GM12874 (cell line): ENCODE results near the gene DARS2.

ENCODE experiments used
- TF ChIP-seq, protein P1 (sequence below): IDR thresholded peaks from 2 replicates; pipeline ENCODE4 v1.5.1; 2011; ENCODE audit warnings: low read depth, mild to moderate bottlenecking, control low read depth, low read length, moderate library complexity; ENCODE audit not compliant: insufficient read depth

Gene DARS2

DNA sequence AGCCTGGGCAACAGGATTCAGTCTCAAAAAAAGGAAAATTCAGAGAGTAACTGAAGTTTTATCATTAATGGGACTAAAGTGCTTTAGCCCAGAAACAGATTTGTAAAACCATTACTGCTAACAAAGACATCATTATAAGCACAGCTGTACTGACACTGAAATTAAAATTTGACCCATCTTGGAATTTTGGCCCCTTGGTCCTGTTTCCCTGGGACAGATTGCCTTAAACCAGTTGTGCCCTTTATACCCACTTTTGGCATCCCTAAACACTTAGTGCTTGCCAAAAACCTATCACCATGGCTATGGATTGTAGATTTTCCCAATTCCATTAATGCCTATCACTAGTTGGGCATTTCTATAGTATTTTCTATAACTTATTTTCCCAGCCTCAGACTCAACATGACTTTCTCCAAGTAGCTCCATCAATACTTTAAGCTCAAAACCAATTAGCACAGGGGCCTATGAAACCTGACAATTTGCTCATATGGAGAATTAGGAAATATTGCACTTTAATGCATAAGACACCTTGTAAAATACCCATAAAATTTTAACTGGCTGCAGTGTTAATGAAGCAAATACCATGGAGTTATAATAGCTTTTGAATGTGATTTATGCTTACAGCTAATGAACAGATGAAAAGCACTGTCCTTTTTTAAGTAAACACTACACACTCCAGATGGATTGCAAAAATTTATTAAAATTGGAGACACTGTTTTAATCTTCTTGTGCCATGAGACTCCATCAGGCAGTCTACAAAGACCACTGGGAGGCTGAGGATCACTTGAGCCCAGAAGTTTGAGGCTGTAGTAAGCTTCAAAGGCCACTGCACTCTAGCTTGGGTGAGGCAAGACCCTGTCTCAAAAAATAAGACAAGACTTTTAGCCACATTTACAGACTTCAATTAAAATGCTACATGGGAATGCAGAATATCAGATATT lies 39.0 kb downstream of the DARS2 start:
- TF ChIP-seq, protein P1, sequence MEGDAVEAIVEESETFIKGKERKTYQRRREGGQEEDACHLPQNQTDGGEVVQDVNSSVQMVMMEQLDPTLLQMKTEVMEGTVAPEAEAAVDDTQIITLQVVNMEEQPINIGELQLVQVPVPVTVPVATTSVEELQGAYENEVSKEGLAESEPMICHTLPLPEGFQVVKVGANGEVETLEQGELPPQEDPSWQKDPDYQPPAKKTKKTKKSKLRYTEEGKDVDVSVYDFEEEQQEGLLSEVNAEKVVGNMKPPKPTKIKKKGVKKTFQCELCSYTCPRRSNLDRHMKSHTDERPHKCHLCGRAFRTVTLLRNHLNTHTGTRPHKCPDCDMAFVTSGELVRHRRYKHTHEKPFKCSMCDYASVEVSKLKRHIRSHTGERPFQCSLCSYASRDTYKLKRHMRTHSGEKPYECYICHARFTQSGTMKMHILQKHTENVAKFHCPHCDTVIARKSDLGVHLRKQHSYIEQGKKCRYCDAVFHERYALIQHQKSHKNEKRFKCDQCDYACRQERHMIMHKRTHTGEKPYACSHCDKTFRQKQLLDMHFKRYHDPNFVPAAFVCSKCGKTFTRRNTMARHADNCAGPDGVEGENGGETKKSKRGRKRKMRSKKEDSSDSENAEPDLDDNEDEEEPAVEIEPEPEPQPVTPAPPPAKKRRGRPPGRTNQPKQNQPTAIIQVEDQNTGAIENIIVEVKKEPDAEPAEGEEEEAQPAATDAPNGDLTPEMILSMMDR, result no peak

DNA sequence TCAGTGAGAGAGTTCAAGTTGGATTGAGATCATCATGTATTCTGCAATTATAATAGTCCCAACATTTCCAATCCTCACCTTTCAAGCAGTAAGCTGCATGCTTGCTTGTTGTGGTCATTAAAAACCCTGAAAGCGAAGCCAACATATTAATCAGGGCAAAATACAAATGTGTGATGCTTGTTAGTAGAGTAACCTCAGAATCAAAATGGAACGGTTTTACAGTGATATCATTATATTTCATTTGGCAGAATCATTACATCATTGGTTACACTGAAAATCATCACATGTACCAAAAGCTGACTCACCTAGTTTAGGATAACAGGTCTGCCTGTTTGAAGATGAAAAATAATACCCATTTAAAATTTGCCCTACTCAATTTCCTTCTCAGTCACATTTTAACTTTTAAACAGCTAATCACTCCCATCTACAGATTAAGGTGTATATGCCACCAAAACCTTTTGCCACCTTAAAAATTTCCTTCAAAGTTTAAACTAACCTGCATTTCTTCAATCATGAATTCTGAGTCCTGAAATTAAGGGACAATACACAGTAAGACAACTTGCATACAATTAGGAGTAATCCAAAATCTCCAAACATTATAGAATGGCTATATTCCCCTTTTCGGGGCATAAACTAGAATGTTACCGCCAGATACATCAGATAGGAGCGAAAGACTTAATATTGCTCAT lies 39.9 kb downstream of the DARS2 start:
- TF ChIP-seq, protein P1, result no peak

- TF ChIP-seq, protein P1, result no peak
Observed at GRCh38 chr1:173865468-173866164, 41.1 kb downstream of the DARS2 start.

DNA sequence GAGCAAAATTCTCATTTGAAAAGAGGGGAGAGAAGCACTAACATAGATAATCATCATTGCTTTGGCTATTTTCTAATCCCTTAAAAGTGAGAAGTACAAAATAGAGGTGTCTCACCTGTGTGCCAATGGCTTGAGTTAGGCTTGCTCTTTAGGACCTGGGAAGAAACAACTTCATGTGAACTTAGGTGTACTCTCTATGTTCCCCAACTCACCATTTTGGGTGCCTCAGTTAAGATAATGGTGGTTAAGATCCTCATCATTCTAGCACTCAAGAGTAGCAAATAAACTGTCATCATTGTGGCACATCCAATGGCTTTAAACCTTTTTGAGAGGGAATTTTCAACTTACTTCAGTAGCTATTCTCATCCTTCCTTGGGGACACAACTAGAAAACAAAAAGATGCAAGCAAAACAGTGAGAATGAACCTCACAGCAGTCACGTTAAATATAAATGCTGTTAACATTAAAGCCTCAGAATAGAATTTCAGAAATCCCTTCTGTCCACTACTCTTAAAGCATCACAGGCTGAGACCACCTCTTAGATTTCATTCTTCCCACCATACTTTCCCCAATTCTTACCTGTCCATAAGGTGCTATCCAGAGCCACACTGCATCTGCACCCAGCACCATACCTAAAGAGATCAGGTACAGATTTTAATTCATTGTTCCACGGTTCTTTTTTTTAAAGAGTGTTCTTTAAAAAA lies 42.1 kb downstream of the DARS2 start:
- TF ChIP-seq, protein P1, result no peak

- TF ChIP-seq, protein P1, result no peak
Observed at GRCh38 chr1:173867141-173867752, 42.8 kb downstream of the DARS2 start.

GRCh38 chr1:173867753-173868265 lies 43.3 kb downstream of the DARS2 start, which contains the start of gene GAS5:
Gene GAS5 (minus strand): TSS chr1:173867989.
- TF ChIP-seq, protein P1, result no peak
